ENCODE measurements around the gene CHI3L2. TPM values are rescaled to one million over a fixed set of nuclear protein-coding genes. Genes with fewer than 3 reads are reported as not detected.
"Not testable (repeated sequence)": the region's sequence is repeated elsewhere in the genome, so short reads cannot be mapped to it uniquely, and the experiment has no call there.

CHI3L2 gene
- total RNA-seq, 1 donor from 2014 or later: 0.72 TPM

GRCh38 chr1:111202366-111202706 lies 25.2 kb upstream of the CHI3L2 start:
- DNase-seq (ENCODE audit: low spot score): peak; percentile 38

- DNase-seq (ENCODE audit: low spot score): no peak
Measured at GRCh38 chr1:111202707-111203623, 24.5 kb upstream of the CHI3L2 start.

GRCh38 chr1:111203681-111204200 lies 23.8 kb upstream of the CHI3L2 start:
- DNase-seq (ENCODE audit: low spot score): peak; percentile 40

- no peak for DNase-seq (ENCODE audit: low spot score)
Measured at GRCh38 chr1:111204201-111204982, 23.1 kb upstream of the CHI3L2 start.

GRCh38 chr1:111204983-111205713 lies 22.4 kb upstream of the CHI3L2 start:
- no peak for DNase-seq (ENCODE audit: low spot score)

GRCh38 chr1:111205714-111206050 lies 21.8 kb upstream of the CHI3L2 start:
- DNase-seq (ENCODE audit: low spot score): no peak

GRCh38 chr1:111208921-111209320 lies 18.6 kb upstream of the CHI3L2 start:
- DNase-seq (ENCODE audit: low spot score): no peak

GRCh38 chr1:111209622-111210021 lies 17.9 kb upstream of the CHI3L2 start:
- DNase-seq (ENCODE audit: low spot score): no peak

- DNase-seq (ENCODE audit: low spot score): no peak
Measured at GRCh38 chr1:111211921-111212320, 15.6 kb upstream of the CHI3L2 start.

- no peak for DNase-seq (ENCODE audit: low spot score)
Measured at GRCh38 chr1:111212634-111213335, 14.7 kb upstream of the CHI3L2 start.

- DNase-seq (ENCODE audit: low spot score): no peak
Measured at GRCh38 chr1:111213412-111213811, 14.1 kb upstream of the CHI3L2 start.

GRCh38 chr1:111214074-111214801 lies 13.3 kb upstream of the CHI3L2 start:
- DNase-seq (ENCODE audit: low spot score): peak; percentile 76

GRCh38 chr1:111214884-111215283 lies 12.6 kb upstream of the CHI3L2 start:
- no peak for DNase-seq (ENCODE audit: low spot score)

GRCh38 chr1:111215285-111215684 lies 12.2 kb upstream of the CHI3L2 start:
- not testable (repeated sequence) for DNase-seq (ENCODE audit: low spot score)

- no peak for DNase-seq (ENCODE audit: low spot score)
Measured at GRCh38 chr1:111216751-111217150, 10.8 kb upstream of the CHI3L2 start.

GRCh38 chr1:111217183-111217910 lies 10.2 kb upstream of the CHI3L2 start:
- DNase-seq (ENCODE audit: low spot score): no peak

- DNase-seq (ENCODE audit: low spot score): no peak
Measured at GRCh38 chr1:111218701-111219556, 8.6 kb upstream of the CHI3L2 start.

- no peak for DNase-seq (ENCODE audit: low spot score)
Measured at GRCh38 chr1:111219557-111220286, 7.8 kb upstream of the CHI3L2 start.

Data from umbilical cord (tissue), 2 donors.